Fibroblast of the aortic adventitia (primary cell): ENCODE data around the gene MAVS. TPM values are rescaled to one million over a fixed set of nuclear protein-coding genes. Genes with fewer than 3 reads are reported as not detected.
A peak's percentile ranks its signal among the peaks of the same experiment; 100 is the strongest.

Experiments
- DNase-seq: peaks from one replicate; pipeline ENCODE4 v3.0.0-alpha.2; 2010; ENCODE audit warnings: low read depth
- H3K4me3 ChIP-seq: 2 replicates; pipeline ENCODE4 v1.5.1; 2011; ENCODE audit warnings: low read depth, mild to moderate bottlenecking, control low read depth, low read length, moderate library complexity
- CTCF ChIP-seq: IDR thresholded peaks from 2 replicates; pipeline ENCODE4 v1.5.1; 2011; ENCODE audit warnings: mild to moderate bottlenecking, low read length, control low read depth, inconsistent platforms; ENCODE audit not compliant: insufficient read depth
- total RNA-seq: library from RNA; depleted of rRNA; stranded (reverse); fragments of >200 nt; gene quantifications from 2 replicates; pipeline ENCODE4 v1.2.3, GENCODE V29; 2012; ENCODE audit warnings: low replicate concordance

MAVS gene
- total RNA-seq, 1 donor, result 23.7 TPM

GRCh38 chr20:3885715-3886114 lies 39.1 kb downstream of the MAVS start:
- no peak overlapping the region for H3K4me3 ChIP-seq
- no peak for DNase-seq
- no peak for TF ChIP-seq CTCF

DNA sequence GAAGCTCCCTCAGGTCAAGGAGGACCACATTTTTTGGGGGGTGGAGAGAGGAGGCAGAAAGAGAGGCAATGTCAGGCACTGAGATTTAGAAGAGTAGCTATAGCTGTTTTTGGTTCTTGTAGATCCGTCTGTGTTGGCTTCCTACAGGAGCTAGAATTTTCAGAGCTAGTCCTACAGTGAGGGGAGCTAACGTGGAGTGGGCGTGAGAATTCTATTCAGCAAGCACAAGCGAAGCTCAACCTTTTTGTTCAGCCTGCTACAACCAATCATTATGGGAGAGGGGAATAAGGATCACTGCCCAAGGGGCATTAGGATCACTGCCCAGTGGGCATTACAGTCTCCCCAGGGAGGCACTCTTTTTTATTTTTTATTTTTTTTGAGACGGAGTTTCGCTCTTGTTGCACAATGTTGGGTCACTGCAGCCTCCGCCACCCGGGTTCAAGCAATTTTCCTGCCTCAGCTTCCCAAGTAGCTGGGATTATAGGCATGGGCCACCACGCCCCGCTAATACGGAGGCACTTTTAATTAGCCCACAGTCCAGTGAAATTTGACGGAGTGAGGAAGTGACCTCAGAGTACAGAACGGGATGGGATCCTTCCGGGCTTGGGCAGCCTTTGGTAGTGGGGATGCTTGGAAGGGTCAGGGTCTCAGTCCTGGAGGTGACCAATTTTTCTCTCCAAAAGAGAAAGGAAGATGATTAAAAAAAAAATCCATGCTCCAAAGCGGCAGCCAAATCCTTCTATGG lies 41.4 kb downstream of the MAVS start:
- no peak for TF ChIP-seq CTCF
- H3K4me3 ChIP-seq, result peak overlapping the region; percentile 93
- DNase-seq, result no peak

DNA sequence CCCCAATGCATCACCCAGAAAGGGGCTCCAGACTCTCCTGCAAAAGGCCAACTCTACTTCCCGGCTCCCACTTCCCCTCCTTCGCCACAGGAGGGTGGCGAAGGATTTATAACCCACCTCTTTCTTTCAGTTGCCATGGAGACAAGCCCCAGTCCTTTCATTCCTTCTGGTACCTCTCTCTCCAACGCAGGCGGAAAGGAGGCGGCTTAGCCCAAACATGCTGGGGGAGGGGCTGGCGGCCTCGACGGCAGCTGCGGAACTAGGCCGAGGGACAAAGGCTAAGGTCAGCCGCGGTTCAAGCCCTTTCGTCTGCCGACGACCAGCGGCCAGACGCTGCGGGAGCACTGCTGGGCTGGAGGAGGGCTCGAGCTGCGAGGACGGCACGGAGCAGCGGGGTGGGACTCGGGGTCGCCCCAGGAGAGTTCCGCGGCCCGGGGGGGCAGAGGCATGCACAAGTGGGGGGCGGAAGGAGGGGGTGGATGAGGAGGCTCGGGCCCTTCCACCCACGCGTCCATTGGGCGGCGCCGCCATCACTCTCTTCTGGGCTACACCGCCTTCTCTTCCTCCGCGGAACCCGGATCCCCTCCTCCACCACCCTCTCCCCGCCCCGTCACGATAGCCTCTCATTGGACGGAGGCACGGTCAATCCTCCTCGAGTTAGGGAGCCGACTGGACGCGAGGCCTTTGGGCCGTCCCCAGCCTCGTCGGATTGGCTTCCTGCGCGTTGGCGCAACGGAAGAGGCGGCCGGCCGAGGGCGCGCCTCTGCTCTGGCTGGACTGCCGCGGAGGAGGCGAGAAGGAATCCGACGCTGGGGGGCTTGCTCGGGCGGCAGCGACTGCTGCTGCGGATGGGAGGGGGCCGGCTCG lies 42.2 kb downstream of the MAVS start, which contains the start of gene PANK2:
Gene PANK2, plus strand, starts transcription at position 766 of the 867 bp plus-strand sequence.
- DNase-seq, result peak; percentile 99
- peak; percentile 69 for TF ChIP-seq CTCF
- peak within 1 kb of the TSS; percentile 93 for H3K4me3 ChIP-seq

DNA sequence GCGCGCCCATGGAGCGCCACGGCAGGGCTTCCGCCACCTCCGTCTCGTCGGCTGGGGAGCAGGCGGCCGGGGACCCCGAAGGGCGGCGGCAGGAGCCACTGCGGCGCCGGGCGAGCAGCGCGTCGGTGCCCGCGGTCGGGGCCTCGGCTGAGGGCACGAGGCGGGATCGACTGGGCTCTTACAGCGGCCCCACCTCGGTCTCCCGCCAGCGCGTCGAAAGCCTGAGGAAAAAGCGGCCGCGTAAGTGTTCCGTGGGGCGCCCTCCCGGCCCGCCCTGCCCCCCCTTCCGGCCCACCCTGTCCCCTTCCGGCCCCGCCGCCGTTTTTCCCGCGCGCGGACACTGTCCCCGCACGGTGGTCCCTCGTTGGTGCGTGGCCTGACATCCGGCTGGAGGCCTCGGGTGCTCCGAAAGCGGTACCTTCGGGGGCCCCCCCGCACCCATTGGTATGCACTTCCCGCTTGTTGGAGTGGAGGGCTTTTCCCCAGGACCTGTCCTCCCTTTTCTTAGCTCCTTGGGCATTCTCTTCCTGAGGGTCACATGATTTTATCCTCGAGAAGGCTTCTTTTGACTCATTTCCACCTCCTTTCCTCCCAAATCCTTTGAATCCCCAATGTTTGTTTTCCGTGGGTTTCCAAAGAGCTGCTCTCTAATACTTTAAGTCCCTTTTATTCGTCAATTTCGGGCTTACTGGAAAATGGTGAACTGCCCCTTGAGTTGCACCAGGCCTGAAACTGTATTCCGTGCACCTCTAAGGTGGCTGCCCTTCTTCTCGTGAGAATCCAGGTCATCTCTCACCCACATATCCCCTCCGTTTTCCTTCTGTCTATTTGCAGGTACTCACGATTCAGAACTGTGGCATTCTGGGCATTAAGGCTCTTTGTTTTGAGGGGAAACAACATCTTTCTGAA lies 43.1 kb downstream of the MAVS start:
- no peak for TF ChIP-seq CTCF
- peak overlapping the region; percentile 92 for H3K4me3 ChIP-seq
- no peak for DNase-seq

GRCh38 chr20:3890398-3890751 lies 43.7 kb downstream of the MAVS start:
- no peak for TF ChIP-seq CTCF
- peak overlapping the region; percentile 92 for H3K4me3 ChIP-seq
- DNase-seq, result peak; percentile 58

GRCh38 chr20:3890999-3891929 lies 44.6 kb downstream of the MAVS start:
- DNase-seq, result no peak
- TF ChIP-seq CTCF, result no peak
- H3K4me3 ChIP-seq, result peak overlapping the region; percentile 92
